ENCODE data around the gene USP44.
A peak's percentile ranks its signal among the peaks of the same experiment; 100 is the strongest.
"Not testable (repeated sequence)": the region's sequence is repeated elsewhere in the genome, so short reads cannot be mapped to it uniquely, and the experiment has no call there.

USP44 gene

DNA sequence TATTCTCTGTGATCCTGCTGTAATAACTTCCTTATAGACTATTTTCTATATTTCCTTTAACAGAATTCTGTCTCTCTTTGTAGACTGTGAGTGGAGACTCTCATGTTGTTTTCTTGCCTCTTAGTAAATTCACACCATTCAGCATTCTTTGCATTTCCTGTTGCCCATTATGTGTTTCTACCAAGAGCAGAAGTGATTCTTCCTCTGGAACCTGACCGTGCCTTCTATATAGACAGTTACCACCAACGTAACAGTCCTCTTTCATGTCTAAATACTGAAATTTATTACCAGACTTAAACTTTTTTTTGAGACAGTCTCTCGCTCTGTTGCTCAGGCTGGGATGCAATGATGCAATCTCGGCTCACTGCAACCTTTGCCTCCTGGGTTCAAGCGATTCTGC lies 46.2 kb downstream of the USP44 start:
- no peak for DNase-seq

DNA sequence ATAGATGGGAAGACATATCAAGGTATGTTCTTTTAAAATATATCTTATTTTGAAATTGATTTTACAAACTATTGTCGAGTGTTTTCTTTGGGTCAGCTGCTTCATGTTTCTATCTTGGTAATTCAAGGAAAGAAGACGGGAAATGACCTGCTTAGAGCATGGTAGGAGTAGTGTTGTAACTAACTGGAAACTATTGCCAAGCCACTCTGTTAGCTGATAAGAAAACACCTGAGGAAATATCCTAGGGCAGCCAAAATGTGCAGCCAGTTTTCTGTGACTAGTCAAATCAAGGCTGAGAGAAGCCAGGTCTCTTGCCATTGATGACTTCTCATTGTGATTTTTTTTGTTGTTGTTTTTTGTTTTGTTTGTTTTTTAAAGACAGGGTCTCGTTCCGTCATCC lies 47.1 kb downstream of the USP44 start:
- no peak for DNase-seq

DNA sequence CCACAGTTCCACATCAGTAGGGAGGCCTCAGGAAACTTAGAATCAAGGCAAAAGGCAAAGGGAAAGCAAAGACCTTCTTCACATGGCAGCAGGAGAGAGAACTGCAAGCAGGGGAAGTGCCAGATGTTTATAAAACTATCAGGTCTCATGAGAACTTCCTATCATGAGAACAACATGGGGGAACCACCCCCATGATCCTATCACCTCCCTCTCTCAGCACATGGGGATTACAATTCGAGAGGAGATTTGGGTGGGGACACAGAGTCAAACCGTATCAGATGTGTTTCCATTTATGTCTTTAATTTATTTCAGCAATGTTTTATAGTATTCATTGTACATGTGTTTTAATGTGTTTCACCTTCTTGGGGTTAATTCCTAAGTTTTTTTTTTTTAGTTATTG lies 51.5 kb downstream of the USP44 start:
- DNase-seq, result no peak

DNA sequence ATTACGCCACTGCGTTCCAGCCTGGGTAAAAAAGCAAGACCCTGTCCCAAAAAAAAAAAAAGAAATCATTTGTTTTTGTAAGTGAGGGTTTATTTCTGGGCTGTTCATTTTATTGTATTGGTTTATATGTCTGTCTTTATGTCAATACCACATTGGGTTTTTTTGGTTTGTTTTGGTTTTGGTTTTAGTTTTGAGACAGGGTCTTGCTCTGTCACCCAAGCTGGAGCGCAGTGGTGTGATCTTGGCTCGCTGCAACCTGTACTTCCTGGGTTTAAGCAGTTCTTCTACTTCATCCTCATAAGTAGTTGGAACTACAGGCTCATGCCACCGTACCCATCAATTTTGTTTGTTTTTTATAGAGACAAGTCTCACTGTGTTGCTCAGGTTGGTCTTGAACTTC lies 52.3 kb downstream of the USP44 start:
- no peak for DNase-seq

DNA sequence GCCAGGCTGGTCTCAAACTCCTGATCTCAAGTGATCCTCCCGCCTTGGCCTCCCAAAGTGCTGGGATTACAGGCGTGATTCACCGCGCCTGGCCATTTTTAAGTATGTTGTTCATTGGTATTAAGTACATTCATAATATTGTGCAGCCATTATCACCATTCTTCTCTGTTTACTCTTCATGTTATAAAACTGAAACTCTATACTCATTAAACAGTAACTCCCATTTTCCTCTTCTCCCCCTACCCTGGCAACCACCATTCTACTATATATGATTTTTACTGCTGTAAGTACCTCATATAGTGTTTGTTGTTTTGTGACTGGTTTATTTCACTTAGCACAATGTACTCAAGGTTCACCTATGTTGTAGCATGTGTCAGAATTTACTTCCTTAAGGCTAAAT lies 54.2 kb downstream of the USP44 start:
- DNase-seq, result no peak

DNA sequence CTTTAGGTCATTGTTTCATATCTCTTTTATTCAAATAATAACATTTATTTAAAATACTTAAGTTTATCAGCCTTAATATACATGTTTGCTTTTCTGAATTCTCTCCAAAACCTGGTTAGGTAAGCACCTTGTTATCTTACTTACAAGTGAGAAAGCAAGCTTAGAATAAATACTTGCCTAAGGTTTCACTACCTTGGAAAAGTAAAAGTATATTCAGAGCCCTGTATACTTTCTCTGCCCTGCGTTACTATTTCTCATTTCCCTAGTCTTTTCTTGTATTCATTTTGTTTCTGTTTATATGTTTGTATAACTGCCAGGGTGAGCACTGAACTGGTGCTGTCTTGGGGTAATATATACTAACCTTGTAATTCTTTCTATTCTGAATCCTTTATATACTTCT lies 55.8 kb downstream of the USP44 start:
- DNase-seq, result no peak

DNA sequence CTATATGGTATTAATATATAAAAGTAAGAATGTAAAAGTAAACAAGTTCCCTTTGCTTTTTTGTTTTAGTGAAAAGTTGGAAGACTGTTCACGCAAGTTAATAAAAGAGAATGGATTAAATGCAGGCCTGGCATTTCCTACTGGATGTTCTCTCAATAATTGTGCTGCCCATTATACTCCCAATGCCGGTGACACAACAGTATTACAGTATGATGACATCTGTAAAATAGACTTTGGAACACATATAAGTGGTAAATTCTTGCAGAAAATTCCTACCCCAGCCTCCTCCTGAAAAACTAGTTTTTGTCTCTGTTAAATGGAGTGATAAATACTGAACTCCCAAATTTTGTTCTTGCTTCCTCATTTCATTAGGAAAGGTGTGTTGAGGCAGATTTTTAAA lies 56.4 kb downstream of the USP44 start:
- DNase-seq, result no peak

DNA sequence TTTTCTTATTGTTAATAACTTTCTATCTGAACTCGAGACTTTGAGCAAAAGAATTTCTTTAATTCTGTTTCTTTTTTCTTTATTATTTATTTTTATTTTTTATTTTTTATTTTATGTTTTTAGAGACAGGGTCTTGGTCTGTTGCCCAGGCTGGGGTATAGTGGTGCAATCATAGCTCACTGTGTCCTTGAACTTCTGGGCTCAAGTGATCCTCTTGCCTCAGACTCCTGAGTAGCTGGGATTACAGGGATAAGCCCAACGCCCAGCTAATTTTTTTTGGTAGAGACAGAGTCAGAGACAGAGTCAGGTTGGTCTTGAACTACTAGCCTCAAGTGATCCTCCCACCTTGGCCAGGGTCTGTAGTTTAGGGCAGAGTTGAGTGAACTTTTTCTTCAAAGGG lies 58.8 kb downstream of the USP44 start:
- DNase-seq, result no peak

DNA sequence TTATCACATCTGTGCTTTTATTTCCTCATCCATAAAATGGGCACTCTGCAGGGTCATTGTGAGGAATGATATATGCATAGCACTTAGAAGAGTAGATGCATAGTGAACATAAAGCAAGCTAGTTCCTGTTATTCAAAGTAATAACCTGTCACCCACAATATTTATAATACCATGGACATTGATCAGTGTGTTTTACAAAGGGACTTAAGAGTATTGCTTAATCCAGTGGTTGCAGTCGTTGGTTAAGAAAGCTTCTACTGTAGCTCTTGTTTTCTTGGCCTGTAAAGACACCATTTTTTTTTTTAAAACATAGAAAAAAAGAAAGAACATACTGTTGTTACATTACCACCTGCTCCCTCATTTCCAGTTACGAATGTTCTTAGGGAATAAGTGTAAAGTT lies 64.3 kb downstream of the USP44 start:
- no peak for DNase-seq

DNA sequence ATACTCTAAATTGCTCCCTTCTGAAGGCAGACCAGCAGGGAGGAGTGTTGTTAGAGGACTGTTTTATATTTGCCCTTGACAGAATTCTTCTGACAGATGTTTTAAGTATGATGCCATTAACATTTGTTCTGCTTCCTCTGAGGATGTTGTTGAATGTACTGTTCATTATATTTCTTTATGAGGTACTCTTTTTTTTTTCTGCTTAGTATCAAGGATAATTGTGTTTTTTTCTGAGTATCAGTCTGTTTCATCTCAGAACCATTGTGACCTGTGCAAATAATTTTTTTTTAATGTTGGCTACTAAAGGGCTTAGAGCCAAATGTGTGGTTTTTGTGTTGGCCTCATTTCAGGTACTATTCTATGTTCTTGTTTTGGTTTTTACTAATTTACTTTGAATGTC lies 66.8 kb downstream of the USP44 start:
- no peak for DNase-seq

DNA sequence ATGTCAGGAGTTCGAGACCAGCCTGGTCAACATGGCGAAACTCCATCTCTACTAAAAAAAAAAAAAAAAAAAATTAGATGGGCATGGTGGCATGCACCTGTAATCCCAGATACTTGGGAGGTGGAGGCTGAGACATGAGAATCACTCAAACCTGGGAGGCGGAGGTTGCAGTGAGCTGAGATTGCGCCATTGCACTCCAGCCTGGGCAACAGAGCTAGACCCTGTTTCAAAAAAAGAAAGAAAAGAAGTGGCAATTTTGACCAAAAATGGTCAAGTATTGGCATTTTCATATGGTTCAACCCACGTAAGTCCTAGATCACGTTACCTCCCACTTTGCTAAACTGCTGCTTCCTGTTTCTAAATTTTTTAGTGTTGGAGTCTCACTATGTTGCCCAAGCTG lies 68.7 kb downstream of the USP44 start:
- DNase-seq, result not testable (repeated sequence)

DNA sequence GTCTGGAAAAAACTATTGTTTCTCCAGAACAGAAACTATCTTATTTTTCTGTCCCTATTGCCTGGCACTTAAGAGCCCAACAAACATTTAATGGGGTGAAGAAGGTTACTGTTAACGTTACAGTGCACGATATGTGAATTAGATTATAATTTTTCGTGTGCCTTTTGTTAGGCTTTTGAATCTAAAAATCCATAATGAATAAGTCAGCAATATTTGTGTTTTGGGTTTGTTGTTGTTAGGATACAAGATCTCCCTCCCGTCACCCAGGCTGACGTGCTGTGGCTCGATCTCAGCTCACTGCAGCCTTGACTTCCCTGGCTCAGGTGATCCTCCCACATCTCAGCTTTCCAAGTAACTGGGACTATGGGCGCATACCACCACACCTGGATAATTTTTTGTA lies 69.4 kb downstream of the USP44 start:
- DNase-seq, result no peak

DNA sequence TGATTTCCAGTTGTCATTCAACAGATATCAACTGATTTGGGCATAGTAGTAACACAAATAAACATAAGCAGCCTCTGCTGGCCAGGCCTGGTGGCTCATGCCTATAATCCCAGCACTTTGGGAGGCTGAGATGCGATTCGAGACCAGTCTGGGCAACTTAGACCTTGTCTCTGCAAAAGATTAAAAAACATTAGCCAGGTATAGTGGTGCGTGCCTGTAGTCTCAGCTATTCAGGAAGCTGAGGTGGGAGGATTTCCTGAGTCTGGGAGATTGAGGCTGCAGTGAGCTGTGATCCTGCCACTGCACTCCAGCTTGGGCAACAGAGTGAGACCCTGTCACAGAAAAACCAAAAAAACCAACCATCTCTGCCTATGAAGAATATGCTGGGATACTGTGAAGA lies 70.2 kb downstream of the USP44 start:
- no peak for DNase-seq

DNA sequence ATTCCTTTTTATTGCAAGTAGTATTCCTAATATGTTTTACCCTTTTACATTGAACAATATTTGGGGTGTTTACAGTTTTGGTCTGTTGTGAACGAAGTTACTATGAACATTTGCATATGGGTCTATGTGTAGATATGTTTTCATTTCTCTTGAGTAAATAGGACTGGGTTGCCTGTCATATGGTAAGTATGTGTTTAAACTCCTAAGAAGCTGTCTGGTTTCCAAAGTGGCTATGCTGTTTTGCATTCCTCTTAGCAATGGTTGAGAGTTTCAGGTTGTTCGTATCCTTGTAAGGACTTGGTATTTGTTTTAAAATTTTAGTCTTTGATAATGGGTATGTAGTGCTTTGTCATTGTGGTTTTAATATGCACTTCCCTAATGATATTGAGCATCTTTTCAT lies 71.0 kb downstream of the USP44 start:
- DNase-seq, result no peak

DNA sequence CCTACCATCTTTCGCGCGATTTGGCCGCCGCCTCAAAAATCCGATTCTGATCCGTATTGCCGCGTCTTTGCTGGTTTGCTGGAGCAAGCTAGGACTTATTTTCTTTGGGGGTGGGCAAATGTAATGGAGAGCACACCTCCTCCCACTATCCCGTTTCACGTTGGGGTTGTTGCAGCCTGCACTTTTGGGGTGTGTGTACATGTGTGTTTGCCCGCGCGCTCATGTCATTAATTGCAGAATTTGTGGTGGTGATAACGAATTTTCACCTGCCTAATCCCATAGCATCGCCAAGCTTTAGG lies 76.7 kb downstream of the USP44 start:
- no peak for DNase-seq

DNA sequence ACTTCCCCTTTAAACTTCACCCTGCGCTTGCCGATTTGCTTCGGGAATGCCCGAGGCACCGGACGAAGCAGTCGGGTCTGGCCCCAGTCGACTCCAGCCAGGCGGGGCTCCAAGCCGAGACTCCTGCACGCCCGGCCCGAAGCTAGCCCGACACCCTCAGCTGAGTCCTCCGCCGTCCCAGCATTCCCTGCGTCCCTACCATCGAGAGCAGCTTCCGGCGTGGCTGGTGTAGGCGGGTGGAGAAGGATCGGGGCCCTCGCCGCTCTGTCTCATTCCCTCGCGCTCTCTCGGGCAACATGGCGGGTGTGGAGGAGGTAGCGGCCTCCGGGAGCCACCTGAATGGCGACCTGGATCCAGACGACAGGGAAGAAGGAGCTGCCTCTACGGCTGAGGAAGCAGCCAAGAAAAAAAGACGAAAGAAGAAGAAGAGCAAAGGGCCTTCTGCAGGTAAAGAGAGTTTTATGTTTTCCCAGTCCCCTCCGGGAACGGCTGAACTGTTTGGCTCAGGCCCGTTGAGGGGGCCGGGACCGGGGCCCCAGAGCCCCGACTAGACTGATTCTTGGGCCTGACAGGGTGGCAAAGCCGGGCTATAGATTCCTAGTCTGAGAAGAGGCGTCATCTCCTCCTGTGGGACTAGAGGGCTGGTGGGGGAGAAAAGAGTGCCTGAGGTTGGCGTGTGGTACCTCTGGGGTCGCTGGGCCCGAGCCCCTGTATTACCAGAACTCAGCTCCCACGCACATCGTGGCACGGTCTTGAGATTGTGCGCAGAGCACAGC lies 77.2 kb downstream of the USP44 start, which contains the start of gene METAP2:
TSS of gene METAP2 (plus strand) at position 269 of the 776 bp plus-strand sequence. CDS start at position 297, 28 bp downstream.
- DNase-seq, result peak; percentile 90 to 91

DNA sequence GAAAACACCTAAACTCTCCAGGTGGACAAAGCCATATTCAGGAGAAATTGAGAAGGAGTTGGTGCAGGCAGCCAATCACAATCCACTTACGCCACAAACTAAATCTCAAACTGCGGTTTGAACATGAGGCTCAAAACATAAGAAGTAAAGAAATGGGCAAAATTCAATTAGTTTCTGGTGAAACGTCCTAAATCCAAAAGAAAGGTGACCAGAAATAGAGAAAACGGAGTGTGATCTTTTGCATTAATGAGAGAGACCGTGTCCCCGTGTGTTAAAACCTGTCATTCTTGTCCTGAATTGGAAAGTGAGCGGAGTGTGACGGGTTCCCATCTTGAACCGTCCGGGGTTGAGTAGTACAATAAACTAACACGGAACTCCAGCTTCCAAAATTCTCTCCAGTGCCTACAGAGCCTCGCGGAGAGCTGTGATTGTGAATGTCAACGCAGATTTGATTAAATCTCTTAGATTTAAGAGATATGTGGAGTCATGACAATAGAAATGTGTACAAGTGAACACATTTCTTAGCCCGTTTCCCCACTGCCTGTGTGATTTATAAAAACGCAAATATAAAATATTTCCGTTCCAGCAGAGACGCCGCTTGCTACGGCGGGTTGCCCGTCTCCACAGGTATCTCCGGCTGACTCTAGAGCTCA lies 77.9 kb downstream of the USP44 start:
- peak; percentile 8 to 18 for DNase-seq

DNA sequence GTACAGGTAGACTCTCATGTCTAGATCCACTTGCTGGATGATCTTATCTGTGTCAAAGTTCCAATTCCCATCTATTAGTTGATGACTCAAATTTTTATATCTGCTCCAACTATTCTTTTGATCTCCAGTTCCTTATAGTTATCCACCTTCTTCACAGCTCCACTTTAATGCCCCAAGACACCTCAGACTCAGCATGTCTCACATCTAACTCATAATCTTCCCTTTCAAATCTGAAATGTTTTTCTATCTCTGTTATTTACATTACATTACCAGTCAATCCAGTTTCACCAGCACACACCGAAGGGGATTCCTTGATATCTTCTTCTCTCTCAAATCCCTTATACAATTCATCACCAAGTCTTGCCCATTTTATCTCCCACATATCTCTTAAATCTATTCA lies 81.0 kb downstream of the USP44 start:
- DNase-seq, result no peak

Measured in stimulated activated CD4-positive, alpha-beta T cell treated with anti-CD3 and anti-CD28 coated beads, Interleukin-2, amount 100 ng/mL, for 48 hours (primary cell).